ENCODE measurements around the gene PKD1L1. TPM values are rescaled to one million over a fixed set of nuclear protein-coding genes. Genes with fewer than 3 reads are reported as not detected.
"Not testable (repeated sequence)": the region's sequence is repeated elsewhere in the genome, so short reads cannot be mapped to it uniquely, and the experiment has no call there.

The PKD1L1 gene
- polyA plus RNA-seq (ENCODE audit: insufficient read length) = 0.88 TPM

GRCh38 chr7:47948141-47948790 lies at the start of gene PKD1L1:
PKD1L1 (minus strand) TSS chr7:47948466; CDS start chr7:47948440, 26 bp downstream.
- DNase-seq = no peak

GRCh38 chr7:47992446-47992845 lies 44.2 kb upstream of the PKD1L1 start:
- no peak for DNase-seq

GRCh38 chr7:47991741-47992311 lies 43.6 kb upstream of the PKD1L1 start:
- DNase-seq = peak; percentile 76

GRCh38 chr7:47991270-47991669 lies 43.0 kb upstream of the PKD1L1 start:
- no peak for DNase-seq

GRCh38 chr7:47990592-47990991 lies 42.3 kb upstream of the PKD1L1 start:
- DNase-seq = no peak

GRCh38 chr7:47989607-47990400 lies 41.5 kb upstream of the PKD1L1 start:
- DNase-seq = not testable (repeated sequence)

GRCh38 chr7:47988496-47989386 lies 40.5 kb upstream of the PKD1L1 start:
- DNase-seq = no peak

GRCh38 chr7:47982610-47983009 lies 34.3 kb upstream of the PKD1L1 start:
- no peak for DNase-seq

- not testable (repeated sequence) for DNase-seq
Observed at GRCh38 chr7:47980648-47981047, 32.4 kb upstream of the PKD1L1 start.

- DNase-seq = no peak
Observed at GRCh38 chr7:47979832-47980181, 31.5 kb upstream of the PKD1L1 start.

GRCh38 chr7:47979145-47979831 lies 31.0 kb upstream of the PKD1L1 start, which contains the start of gene HUS1:
HUS1 (minus strand) TSS chr7:47979615; CDS start chr7:47979519, 96 bp downstream.
- peak; percentile 91 for DNase-seq

- no peak for DNase-seq
Observed at GRCh38 chr7:47978790-47979144, 30.5 kb upstream of the PKD1L1 start.

GRCh38 chr7:47973739-47974138 lies 25.5 kb upstream of the PKD1L1 start:
- DNase-seq = no peak

- no peak for DNase-seq
Observed at GRCh38 chr7:47970761-47971160, 22.5 kb upstream of the PKD1L1 start.

GRCh38 chr7:47968847-47969774 lies 20.8 kb upstream of the PKD1L1 start:
- DNase-seq = peak; percentile 52

- no peak for DNase-seq
Observed at GRCh38 chr7:47967708-47968107, 19.4 kb upstream of the PKD1L1 start.

- no peak for DNase-seq
Observed at GRCh38 chr7:47967123-47967522, 18.9 kb upstream of the PKD1L1 start.

- DNase-seq = no peak
Observed at GRCh38 chr7:47965456-47965855, 17.2 kb upstream of the PKD1L1 start.

GRCh38 chr7:47962262-47962661 lies 14.0 kb upstream of the PKD1L1 start:
- DNase-seq = no peak

GRCh38 chr7:47957156-47957555 lies 8.9 kb upstream of the PKD1L1 start:
- DNase-seq = no peak

GRCh38 chr7:47956220-47956619 lies 8.0 kb upstream of the PKD1L1 start:
- no peak for DNase-seq

Data from hindlimb muscle (tissue), 1 donor.